Suppressor macrophage (primary cell): ENCODE measurements around the gene C1orf167.

Source experiments
- DNase-seq, 4 experiments: peaks; one replicate each; pipeline ENCODE4 v3.0.0-alpha.2; 2020 to 2022

Gene C1orf167

DNA sequence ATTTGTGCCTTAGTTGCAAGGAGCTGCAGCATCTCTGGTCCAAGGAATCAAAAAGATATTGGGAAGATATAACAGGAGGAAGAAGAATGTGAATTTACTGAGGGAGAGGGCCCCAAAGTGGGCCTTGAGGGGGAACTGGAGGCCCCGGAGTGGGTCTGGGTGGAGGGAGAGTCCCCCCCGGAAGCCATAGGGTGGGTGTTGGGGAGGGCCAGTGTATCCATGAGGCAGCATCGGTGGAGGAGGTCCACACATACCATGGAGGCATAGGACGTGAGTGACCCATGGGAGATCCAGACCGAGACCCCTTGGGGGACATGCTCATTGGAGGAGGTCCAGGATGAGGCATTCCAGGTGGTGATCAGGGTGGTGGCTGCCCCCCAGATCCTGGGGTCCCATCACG, 708 bp upstream of the C1orf167 start:
- DNase-seq = no peak

DNA sequence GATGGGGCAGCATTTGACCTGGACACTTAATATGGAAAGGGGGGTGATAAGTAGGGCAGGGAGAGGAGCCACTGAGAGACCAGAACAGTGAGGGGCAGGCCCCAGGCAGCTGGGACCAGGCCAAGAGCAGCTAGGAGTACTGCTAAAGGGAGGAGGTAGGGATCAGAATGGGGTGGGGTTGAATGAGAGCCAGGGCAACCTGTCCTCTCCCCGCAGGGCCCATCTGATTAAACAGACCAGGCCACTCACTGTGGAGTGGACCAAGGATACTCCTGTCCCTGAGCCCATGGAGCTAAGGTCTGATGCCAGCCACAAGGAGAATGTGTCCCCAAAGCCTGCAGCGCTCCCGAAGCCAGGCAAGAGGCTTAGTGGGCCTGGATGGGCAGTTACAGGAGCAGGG, 2.1 kb downstream of the C1orf167 start:
- DNase-seq = no peak

DNA sequence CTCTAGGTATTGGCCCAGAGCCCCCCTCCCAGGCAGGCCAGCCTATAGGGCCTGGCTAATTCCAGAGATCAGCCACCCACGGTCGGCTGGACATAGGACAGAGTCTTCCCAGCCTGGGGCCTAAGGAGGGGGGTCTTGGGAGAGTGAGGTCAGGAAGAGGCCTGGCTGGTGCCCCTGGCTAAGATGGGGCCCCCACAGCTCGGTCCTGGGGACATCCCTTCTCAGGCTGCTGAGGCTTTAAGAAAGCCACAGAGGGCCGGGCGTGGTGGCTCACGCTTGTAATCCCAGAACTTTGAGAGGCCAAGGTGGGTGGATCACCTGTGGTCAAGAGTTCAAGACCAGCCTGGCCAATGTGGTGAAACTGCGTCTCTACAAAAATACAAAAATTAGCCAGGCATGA, 2.5 kb downstream of the C1orf167 start:
- no peak for DNase-seq

DNA sequence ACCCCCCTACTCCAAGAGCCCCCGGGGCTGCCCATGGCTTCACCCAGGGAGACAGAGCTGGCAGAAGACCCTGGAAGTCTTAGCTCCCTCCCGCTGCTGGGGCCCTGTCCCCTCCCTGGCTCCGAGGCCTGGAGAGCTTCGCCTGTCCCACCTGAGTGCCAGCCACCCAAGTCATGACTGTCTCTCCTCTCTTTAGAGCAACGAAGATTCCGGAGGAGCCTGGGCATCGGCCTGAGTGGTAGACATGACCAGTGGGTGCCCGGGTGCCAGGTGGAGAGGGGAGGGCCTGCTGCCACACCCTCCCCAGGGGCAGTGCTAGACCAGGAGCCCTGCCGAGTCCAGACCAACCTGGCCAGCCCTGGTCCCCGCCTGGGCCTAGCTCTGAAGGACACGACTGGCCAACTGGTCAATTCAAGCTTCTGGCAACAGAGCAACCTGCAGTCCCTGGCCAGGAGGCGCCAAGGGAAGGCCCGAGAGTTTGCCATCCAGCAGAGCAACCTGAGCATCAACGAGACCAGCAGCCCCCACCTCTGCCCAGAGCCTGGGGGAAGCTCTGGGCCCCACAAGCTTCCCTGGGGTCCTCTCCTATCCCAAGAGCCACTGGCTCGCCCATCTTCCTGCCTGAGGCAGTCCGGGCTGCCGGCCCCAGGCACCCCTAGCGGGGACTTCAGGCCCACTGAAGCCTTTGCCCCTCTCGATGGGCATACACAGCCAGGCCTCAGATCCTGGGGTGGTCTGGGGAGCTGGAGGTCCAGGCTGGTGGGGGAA, 3.9 kb downstream of the C1orf167 start:
- no peak for DNase-seq

DNA sequence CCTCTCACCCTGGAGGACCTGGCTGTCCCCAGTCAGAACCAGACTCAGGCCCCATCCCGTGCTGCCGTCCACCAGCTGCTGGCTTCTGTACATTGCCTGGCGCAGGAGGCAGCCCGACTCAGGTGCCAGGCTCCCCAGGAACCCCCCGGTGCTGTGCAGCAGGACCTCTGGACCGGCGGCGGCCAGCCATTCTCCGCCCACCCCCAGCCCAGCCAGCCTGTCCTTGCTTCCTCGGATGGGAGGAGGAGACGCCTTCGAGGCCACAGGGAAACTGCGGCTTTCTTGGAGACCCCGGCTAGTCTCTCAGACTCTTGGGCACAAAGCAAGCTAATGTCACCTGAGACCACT, 4.4 kb downstream of the C1orf167 start:
- DNase-seq = no peak

DNA sequence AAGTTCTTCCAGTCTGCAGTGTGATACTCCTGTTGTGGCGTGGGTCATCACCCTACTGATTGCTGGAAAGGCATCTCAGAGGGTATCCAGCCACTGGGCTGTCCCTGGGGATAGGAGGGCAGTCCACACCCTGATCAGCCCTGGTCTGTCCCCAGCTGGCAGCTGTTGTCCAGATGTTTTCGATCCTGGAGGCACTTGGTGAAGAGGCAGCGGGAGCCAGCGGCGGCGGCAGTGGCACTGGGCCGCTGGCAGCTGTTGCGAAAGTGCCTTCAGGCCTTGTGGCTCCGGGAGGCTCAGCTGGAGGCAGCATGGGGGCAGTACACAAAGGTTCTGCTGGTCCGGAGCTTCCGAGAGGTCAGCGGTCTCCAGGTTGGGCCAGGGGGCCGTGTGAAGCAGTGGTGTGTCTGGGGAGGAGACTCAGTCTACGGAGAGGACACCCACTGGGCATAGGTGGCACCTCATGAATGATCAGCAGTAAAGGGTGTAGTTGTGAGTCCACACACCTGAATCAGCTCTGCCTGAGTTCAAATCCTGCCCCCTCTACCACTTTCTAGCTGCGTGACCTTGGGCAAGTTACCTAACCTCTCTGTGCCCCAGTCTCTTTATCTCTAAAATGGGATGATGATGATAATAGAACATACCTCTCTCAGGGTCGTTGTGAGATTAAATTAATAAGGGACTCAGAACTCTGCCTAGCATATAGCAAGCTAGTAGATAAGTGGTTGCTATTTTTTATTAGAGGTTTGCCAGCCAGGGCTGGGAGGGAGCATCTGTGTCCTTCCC, 6.1 kb downstream of the C1orf167 start:
- no peak for DNase-seq

DNA sequence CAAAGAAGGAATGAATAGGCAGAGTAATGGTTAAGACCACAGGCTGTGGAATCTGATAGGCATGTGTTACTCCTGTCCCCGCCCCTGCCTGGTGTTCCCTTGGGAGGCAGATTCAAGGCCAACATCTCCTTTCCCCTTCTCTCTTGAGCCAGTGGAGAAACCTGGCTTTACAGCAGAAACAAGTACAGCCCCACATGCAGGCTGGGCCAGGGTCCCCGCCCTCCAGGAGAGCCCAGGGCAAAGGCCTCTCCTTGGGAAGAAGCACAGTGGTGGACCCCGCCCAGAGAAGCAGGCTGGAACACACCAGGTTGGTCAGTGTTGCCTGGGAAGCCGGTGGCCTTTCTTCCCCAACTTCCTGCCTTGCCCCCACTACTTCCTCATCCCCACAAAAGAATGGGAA, 6.8 kb downstream of the C1orf167 start:
- DNase-seq = peak in 1 of 4 experiments; percentile 10

DNA sequence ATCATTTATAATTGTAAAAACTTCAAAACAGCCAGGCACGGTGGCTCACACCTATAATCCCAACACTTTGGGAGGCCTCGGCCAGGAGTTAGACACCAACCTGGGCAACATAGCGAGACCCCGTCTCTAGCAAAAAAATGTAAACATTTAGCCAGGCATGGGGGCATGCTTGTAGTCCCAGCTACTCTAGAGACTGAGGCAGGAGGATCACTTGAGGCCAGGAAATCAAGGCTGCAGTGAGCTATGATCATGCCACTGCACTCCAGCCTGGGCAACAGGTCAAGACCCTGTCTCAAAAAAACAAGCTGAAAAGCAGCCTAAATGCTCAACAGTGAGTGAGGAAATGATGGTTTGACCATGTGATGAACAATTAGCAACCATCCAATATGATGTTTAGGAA, 7.3 kb downstream of the C1orf167 start:
- DNase-seq = no peak

DNA sequence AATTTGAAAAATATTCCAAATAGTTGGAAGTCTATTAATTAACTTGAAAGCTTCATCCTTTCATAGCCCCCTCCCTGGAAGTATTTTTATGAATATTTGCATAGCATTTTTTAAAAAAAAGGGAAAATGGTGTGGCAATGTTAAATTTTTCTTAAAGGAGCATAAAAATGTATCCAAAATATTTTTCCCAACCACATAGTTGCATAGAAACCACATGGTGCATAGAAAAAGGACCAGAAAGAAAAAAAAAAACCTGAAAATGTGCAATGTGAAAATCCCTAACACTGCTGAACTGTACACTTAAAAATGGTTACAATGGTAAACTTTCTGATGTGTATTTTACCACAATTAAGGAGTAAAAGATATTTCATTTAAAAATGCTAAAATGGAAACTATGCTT, 8.0 kb downstream of the C1orf167 start:
- no peak for DNase-seq

DNA sequence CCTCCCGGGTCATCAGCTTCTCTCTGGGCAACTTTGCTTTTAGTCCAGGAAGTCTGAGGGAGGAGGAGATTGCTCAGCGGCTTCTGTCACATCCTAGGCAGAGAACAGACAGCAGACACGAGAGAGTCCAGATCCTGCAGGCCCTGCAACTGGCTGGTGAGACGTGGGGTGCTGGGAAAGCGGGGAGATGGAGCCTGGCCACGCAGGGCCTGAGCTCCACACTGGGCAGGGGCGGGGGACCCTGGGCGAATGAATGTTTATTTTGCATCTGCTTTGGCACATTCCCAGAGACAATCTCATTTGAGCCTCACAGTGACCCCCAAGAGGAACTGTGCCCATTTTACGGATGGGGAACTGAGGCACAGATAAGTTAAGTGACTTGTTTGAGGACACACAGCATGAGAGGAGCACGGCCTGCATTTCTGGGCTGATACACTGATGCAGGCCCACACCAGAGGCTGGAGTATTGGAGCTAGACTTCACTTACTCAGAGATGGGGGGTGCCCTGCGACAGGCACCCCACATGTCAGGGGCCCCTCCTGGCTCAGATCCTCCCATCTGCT, 9.6 kb downstream of the C1orf167 start:
- no peak for DNase-seq

DNA sequence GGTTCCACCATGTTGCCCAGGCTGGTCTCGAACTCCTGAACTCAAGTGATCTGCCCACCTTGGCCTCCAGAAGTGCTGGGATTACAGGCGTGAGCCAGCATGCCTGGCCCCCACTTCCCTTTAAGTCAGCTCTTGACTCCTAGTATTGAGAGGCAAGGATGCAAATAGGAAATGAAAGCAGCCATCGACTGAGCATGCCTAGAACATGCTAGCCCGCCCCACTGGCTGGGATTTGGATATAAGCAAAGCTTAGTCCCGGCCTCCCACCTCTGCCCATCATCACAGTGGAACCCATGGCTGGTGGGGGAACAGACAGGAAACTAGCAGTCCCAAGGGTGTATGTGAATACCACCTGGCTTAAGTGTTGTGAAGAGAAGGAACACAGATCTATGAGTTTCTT, 10.5 kb downstream of the C1orf167 start:
- DNase-seq = peak in 3 of 4 experiments; percentile 40 to 58 (median 48)

DNA sequence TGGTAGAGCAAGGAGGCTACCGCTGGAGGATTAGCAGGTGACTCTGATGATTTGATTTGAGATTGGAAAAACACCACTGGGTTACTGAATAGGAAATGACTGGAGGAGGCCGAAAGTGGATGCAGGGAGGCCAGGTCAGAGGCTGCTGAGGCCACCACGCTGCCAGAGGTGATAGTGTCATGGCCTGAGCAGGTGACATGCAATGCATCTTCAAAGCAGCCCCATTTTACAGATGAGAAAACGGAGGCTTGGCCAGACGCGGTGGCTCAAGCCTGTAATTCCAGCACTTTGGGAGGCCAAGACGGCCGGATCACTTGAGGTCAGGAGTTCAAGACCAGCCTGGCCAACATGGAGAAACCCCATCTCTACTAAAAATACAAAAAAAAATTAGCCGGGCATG, 12.8 kb downstream of the C1orf167 start:
- DNase-seq = no peak

DNA sequence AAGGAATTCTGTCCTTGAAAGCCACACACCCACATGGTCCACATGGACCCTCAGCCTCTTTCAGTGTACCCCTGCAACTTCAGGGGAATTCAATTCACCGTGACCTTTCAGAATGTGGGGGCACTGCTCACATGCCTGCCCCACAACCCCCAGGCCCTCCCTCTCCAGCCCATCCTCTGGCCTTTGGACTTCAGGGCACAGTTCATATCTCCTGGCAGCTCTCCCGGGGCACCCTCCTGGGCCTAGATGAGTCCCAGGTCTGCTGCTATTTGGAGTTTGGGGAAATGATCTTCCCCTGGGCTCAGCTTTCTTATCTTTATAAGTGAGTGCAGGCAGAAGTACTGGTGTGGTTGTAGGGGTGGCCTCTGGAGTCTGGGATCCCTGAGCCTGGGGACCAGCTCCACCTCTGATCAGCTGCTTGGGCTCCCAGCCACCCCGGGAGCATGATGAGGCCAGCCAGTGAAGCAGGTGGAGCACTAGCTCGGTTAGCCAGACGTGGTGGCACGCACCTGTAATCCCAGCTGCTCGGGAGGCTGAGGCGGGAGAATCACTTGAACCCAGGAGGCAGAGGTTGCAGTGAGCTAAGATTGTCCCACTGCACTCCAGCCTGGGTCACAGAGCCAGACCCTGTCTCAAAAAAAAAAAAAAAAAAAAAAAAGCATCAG, 15.8 kb downstream of the C1orf167 start:
- DNase-seq = no peak

DNA sequence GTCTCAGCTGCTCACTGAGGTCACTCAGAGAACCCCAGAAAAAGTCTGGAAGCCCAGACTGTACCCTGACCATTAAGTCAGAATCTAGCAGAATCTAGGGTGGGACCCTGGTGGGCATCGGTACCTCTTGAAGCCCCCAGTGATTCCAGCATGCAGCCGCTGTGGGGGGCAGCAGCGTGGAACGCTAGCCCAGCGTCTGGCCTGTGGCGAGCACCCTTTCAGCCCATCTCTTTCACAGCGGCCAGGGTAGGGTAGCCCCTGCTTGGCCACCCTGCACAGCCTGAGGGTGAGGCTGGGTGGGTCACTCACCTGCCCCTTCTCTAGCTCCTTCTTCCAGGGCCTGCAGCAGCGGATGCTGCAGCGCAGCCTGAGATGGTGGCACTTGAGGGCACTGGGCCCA, 16.3 kb downstream of the C1orf167 start:
- no peak for DNase-seq

DNA sequence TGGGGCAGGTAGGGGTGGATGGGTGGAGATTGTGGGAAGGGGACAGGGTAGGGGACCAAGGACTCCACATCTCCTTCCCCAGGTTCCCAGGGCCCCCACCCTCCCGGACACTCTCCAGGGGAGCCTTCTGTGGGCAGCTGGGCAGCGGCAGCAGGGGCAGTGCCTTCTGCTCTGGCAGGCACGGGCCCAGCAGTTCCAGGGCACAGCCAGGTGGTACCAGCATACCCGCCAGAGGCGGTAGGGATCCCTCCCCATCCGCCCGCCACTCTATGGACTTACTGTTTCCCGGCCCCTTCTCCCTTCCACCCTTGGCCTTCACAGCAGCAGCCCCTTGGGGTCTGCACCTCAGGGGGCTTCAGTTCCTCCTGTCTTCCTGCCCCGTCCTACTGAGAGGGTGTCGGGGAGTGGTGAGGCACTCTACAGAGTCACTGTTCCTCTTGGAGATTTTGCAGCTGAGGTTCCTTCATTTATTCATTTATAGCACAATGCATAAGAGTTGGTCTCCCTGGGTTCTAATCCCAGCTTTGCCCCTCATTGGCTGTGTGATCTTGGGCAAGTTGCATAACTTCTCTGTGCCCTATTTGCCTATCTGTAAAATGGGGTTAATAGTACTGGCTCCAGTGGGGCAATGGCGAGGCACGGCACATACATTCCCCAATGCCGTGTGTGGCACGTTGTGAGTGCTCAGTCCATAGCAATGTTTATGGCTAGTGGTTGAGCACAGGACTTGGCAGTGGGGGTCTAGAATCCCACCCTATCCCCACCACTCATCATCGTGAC, 17.0 kb downstream of the C1orf167 start:
- no peak for DNase-seq

DNA sequence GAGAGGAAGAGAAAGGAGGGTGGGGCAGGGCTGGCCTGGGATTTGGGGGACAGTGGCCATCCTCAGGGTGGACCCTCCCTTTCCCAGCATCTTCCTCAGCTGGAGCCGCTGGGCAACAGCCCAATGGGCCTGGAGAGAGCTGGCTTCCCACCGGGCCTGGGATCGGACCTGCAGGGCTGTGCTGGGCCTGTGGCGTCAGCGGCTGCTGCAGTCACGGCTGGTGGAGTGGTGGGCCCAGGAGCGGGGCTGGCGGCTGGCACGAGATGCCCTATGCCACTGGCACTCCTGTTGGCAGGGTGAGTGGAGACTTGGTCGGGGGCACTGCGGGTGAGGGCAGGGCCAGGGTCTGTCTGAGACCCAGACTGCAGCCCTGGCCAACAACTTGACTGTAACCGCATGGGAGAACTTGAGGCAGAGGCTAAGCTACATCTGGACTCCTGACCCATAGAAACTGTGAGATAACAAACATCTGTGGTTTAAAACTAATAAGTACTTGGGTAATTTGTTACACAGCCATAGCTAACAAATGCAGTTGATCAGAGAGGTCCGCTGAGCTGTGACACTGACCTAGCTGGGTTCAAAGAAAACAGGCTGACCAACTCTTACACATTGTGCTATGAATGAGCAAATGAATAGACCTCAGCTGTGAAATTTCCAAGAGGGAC, 17.9 kb downstream of the C1orf167 start:
- DNase-seq = no peak

DNA sequence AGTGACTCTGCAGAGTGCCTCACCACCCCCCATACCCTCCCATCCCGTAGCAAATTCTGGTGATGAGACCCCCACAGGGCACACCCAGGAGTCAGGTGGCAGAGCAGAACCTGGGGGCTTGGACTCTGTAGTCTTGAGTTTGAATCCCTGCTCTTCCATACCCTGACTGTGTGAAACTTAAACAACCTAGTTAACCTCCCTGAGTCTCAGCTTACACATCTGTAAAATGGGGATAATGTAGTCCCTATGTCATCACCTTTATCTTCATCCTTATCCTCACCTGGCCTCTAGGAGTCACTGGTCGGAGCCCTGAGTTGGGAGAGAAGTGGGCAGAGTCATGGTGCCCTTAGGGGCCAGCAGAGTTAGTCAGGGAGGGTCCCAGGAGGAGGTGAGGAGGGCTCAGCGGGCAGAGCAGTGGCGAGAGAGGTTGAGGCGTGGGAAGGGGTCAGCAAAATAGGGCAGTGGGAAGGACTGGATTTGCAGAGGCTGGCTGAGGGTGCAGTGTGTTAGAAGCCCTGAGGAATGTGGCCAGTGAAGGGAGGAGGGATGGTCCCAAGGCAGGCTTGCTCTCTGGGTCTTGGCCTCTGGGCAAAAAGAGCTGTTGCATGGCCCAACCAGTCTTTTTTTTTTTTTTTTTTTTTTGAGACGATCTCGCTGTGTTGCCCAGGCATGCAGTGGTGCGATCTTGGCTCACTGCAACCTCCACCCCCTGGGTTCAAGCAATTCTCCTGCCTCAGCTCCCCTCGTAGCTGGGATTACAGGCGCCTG, 18.6 kb downstream of the C1orf167 start:
- no peak for DNase-seq

DNA sequence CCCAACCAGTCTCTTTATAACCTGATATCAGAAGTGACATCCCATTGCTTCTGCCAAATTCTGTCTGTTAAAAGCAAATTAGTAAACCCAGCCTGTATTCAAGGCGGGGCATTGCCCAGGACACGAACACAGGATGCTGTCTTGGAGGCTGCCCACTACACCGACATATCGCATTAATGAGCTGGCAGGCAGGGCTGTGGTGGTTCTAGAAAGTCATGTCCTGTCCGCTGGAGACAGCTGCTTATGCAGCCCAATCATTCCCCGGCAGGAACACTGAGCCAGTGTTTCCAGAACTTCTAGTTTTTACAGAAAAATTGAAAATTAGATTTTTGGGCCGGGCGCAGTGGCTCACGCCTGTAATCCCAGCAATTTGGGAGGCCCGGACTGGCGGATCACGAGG, 19.3 kb downstream of the C1orf167 start:
- DNase-seq = no peak

DNA sequence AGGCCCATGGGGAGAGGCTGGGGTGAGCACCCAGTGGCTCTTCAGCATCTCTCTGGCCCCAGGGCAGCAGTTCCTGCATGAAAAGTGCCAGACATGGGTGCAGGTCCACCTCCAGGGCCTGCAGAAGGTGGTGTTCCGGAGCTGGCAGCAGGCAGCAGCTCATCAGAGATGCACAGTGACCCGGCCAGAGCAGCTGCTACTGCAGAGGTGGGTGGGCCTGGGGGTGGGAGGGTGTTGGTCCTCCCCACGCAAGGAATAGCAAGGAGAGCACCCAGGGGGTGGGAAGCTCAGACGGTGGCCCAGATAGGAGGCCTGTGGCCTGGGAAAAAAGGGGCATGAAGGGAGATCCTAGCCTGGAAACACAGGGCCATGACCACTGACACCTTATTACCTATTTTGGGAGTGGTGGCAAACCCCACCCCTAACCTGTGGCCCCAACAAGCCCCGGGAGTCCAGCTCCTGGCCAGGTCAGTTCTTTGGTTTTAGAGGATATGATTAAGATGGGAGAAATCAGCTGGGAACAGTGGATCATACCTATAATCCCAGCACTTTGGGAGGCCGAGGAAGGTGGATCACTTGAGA, 20.2 kb downstream of the C1orf167 start:
- no peak for DNase-seq

DNA sequence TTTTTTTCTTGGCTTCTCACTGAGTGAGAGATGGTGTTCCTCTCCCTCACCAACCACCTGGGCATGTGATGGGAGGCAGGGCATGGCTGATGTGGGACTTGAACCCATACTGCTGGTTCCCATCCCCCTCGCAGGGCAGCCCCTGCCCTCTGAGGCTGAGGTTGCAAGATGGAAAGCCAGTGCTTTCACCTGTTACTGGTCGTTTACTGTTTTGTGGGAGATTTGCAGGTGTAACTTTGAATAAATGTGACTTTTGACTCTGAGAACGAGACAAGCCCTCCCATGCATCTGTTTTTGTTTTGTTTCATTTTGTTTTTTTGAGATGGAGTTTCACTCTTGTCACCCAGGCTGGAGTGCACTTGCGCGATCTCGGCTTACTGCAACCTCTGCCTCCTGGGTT, 21.6 kb downstream of the C1orf167 start:
- no peak for DNase-seq
